ENCODE results near the gene LNPEP. TPM values are rescaled to one million over a fixed set of nuclear protein-coding genes. Genes with fewer than 3 reads are reported as not detected.

The LNPEP gene
- total and polyA plus RNA-seq, 8 donors: 2.0 to 20.0 (median 9.6) TPM

GRCh38 chr5:97026721-97027120 lies 90.8 kb downstream of the LNPEP start:
- no peaks in the 10 kb centered on the region for H3K27me3 ChIP-seq
- ATAC-seq: no peak
- no peak overlapping the region for H3K4me3 ChIP-seq
- intact Hi-C loops (cut with DNase I): no loop called here
- TF ChIP-seq CTCF (IDR thresholded peaks at IDR 0.05): no peak
- no peaks in the 10 kb centered on the region for H3K9me3 ChIP-seq
- H3K36me3 ChIP-seq: peaks cover 7 to 58% (median 15%) of the 10 kb centered on the region in 3 donors
- FAIRE-seq: no peak
- WGBS, 2 donors: 96% methylated on average over 6 of the region's 6 CpGs
- DNase-seq: no peak
- no peaks in the 10 kb centered on the region for H3K4me1 ChIP-seq
- H3K27ac ChIP-seq: no peak overlapping the region

GRCh38 chr5:97037819-97038218 lies 101.9 kb downstream of the LNPEP start:
- Histone ChIP-seq H3K27me3 (no peaks in the 10 kb centered on the region), H3K36me3 (no peaks in the 10 kb centered on the region), H3K27ac (no peak overlapping the region), H3K4me3 (no peak overlapping the region), H3K4me1 (no peaks in the 10 kb centered on the region), H3K9me3 (no peaks in the 10 kb centered on the region)
- FAIRE-seq (no peak), ATAC-seq (no peak), DNase-seq (no peak)
- no peak for TF ChIP-seq CTCF (IDR thresholded peaks at IDR 0.05)
- 70% methylated on average over 7 of the region's 7 CpGs for WGBS, 2 donors
- intact Hi-C loops (cut with DNase I): no loop called here

- Histone ChIP-seq H3K4me3 (no peak overlapping the region), H3K4me1 (no peaks in the 10 kb centered on the region), H3K27ac (no peak overlapping the region), H3K36me3 (no peaks in the 10 kb centered on the region), H3K27me3 (no peaks in the 10 kb centered on the region), H3K9me3 (no peaks in the 10 kb centered on the region)
- TF ChIP-seq CTCF (IDR thresholded peaks at IDR 0.05): no peak
- WGBS, 2 donors: 97 to 99% methylated on average over 4 of the region's 4 CpGs
- ATAC-seq (no peak), FAIRE-seq (no peak), DNase-seq (no peak)
- intact Hi-C loops (cut with DNase I): no loop called here
Measured at GRCh38 chr5:97041239-97041638, 105.4 kb downstream of the LNPEP start.

GRCh38 chr5:97042996-97043395 lies 107.1 kb downstream of the LNPEP start:
- no peak for DNase-seq

GRCh38 chr5:97043511-97043910 lies 107.6 kb downstream of the LNPEP start:
- intact Hi-C loops (cut with DNase I): no loop called here
- DNase-seq: no peak
- H3K36me3 ChIP-seq: no peaks in the 10 kb centered on the region
- no peaks in the 10 kb centered on the region for H3K27me3 ChIP-seq
- WGBS, 2 donors: 65 to 68% methylated on average over 3 of the region's 3 CpGs
- no peak for FAIRE-seq
- ATAC-seq: no peak
- no peak overlapping the region for H3K4me3 ChIP-seq
- no peak overlapping the region for H3K27ac ChIP-seq
- H3K9me3 ChIP-seq: no peaks in the 10 kb centered on the region
- no peaks in the 10 kb centered on the region for H3K4me1 ChIP-seq
- TF ChIP-seq CTCF (IDR thresholded peaks at IDR 0.05): no peak

More at GRCh38 chr5:97042996-97043395, 107.1 kb downstream of the LNPEP start:
- 79 to 80% methylated on average over 7 of the region's 7 CpGs for WGBS, 2 donors
- Histone ChIP-seq H3K4me3 (no peak overlapping the region), H3K27me3 (no peaks in the 10 kb centered on the region), H3K27ac (no peak overlapping the region), H3K4me1 (no peaks in the 10 kb centered on the region), H3K36me3 (no peaks in the 10 kb centered on the region), H3K9me3 (no peaks in the 10 kb centered on the region)
- intact Hi-C loops (cut with DNase I): no loop called here
- TF ChIP-seq CTCF (IDR thresholded peaks at IDR 0.05): no peak
- no peak for FAIRE-seq
- no peak for ATAC-seq
